Measurements from ENCODE around the gene DUSP12. TPM values are rescaled to one million over a fixed set of nuclear protein-coding genes. Genes with fewer than 3 reads are reported as not detected.
"Not testable (repeated sequence)": the region's sequence is repeated elsewhere in the genome, so short reads cannot be mapped to it uniquely, and the experiment has no call there.

DUSP12 gene
- total RNA-seq, 3 donors from 2014 or later = 14.6 to 44.9 (median 36.1) TPM

GRCh38 chr1:161723459-161724141 lies 26.0 kb upstream of the DUSP12 start:
- H3K27me3 ChIP-seq = no peaks in the 10 kb centered on the region
- no peak for DNase-seq (ENCODE audit: low spot score in 2 of 2)
- H3K36me3 ChIP-seq = no peaks in the 10 kb centered on the region
- TF ChIP-seq CTCF (IDR thresholded peaks at IDR 0.05) (no peak), POLR2A (IDR thresholded peaks at IDR 0.05) (no peak), POLR2AphosphoS5 (IDR thresholded peaks at IDR 0.05) (no peak)
- no peak overlapping the region for H3K27ac ChIP-seq
- H3K4me1 ChIP-seq = no peaks in the 10 kb centered on the region
- intact Hi-C loops (cut with DNase I; ENCODE audit: low total_unique reads) = no loop called here
- H3K9me3 ChIP-seq = no peaks in the 10 kb centered on the region
- no peak overlapping the region for H3K4me3 ChIP-seq

DNA sequence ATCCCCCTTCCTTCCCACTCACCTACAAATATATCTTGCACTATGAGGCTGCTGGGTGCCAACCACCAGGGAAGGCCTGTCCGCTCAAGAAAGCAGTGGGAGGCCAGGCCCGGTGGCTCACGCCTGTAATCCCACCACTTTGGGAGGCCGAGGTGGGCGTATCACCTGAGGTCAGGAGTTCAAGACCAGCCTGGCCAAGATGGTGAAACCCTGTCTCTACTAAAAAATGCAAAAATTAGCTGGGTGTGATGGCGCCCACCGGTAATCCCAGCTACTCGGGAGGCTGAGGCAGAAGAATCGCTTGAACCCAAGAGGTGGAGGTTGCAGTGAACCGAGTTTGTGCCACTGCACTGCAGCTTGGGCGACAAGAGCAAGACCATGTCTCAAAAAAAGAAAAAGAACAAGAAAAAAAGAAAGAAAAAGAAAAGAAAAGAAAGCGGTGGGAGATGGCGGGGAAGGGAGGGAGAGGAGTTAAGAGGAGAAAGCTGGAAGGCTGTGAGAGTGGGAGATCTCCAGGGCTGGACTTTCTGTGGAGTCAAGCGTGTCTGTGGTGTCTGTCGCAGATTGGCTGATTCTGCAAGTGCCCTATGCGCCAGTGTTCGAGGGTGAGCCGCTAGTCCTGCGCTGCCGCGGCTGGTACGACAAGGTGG lies 24.2 kb upstream of the DUSP12 start:
- H3K36me3 ChIP-seq; DNase-seq (ENCODE audit: low spot score in 2 of 2); H3K27me3 ChIP-seq; intact Hi-C loops (cut with DNase I; ENCODE audit: low total_unique reads); H3K4me1 ChIP-seq; H3K9me3 ChIP-seq: not testable (repeated sequence)
- peak overlapping the region; percentile 83 to 87 (median 86) for H3K4me3 ChIP-seq
- peak overlapping the region; percentile 86 to 92 for H3K27ac ChIP-seq

DNA sequence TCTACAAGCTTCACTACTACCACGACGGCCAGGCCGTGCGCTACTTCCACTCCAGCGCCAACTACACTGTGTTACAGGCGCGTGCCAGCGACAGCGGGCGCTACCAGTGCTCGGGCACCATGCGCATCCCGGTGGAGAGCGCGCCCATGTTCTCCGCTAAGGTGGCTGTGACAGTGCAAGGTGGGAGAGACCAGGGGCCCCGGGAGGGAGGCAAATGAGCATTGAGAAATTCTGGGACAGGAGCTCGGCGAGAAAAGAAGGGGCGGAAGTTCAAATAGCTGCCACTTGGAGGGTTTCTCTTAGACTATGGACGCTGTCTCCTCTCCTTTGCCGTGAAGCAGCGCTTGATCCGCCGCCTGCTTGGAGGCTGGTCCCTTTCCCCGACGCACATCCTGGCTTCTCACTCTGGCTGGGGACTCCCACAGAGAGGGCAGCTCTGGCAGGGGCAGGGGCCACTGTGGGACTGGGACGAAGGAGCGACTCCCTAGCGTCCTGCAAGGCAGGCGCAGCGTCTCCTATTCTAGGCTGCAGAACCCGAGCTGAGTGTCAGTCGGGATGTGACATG lies 23.6 kb upstream of the DUSP12 start:
- H3K27me3 ChIP-seq = no peaks in the 10 kb centered on the region
- H3K27ac ChIP-seq = peak overlapping the region; percentile 86 to 92
- no peak for TF ChIP-seq POLR2A (IDR thresholded peaks at IDR 0.05)
- peak in 2 of 3 donors; percentile 29 to 38 for TF ChIP-seq CTCF (IDR thresholded peaks at IDR 0.05)
- intact Hi-C loops (cut with DNase I; ENCODE audit: low total_unique reads) = no loop called here
- no peaks in the 10 kb centered on the region for H3K36me3 ChIP-seq
- no peaks in the 10 kb centered on the region for H3K9me3 ChIP-seq
- no peaks in the 10 kb centered on the region for H3K4me1 ChIP-seq
- no peak for DNase-seq (ENCODE audit: low spot score in 2 of 2)
- H3K4me3 ChIP-seq = peak overlapping the region; percentile 83 to 87 (median 86)

- intact Hi-C loops (cut with DNase I; ENCODE audit: low total_unique reads) = no loop called here
- DNase-seq (ENCODE audit: low spot score in 2 of 2) = peak; percentile 72 to 73
- Histone ChIP-seq H3K27me3 (no peaks in the 10 kb centered on the region), H3K27ac (peak overlapping the region; percentile 86 to 92), H3K36me3 (no peaks in the 10 kb centered on the region), H3K9me3 (no peaks in the 10 kb centered on the region), H3K4me1 (no peaks in the 10 kb centered on the region), H3K4me3 (peak overlapping the region; percentile 83 to 87 (median 86))
- TF ChIP-seq POLR2AphosphoS5 (IDR thresholded peaks at IDR 0.05) (no peak), CTCF (IDR thresholded peaks at IDR 0.05) (peak in 1 of 3 donors; percentile 13), POLR2A (IDR thresholded peaks at IDR 0.05) (no peak)
Observed at GRCh38 chr1:161726473-161727255, 22.9 kb upstream of the DUSP12 start.

GRCh38 chr1:161727256-161727924 lies 22.2 kb upstream of the DUSP12 start:
- TF ChIP-seq POLR2A (IDR thresholded peaks at IDR 0.05) (no peak), CTCF (IDR thresholded peaks at IDR 0.05) (no peak), POLR2AphosphoS5 (IDR thresholded peaks at IDR 0.05) (peak in 1 of 3 donors; percentile 6)
- Histone ChIP-seq H3K27me3 (no peaks in the 10 kb centered on the region), H3K9me3 (no peaks in the 10 kb centered on the region), H3K36me3 (no peaks in the 10 kb centered on the region), H3K27ac (peak overlapping the region; percentile 86 to 92), H3K4me3 (peak overlapping the region; percentile 83 to 87 (median 86)), H3K4me1 (no peaks in the 10 kb centered on the region)
- intact Hi-C loops (cut with DNase I; ENCODE audit: low total_unique reads) = no loop called here
- no peak for DNase-seq (ENCODE audit: low spot score in 2 of 2)
